Ishikawa (cell line): ENCODE data around the gene COL5A2.

ENCODE experiments used
- CEBPB ChIP-seq: IDR thresholded peaks from 2 replicates; pipeline ENCODE4 v1.6.1; 2012
- TCF12 ChIP-seq: IDR thresholded peaks from 2 replicates; pipeline ENCODE4 v1.6.1; 2012; ENCODE audit warnings: low read depth

- TF ChIP-seq TCF12: no peak
- TF ChIP-seq CEBPB: no peak
Measured at GRCh38 chr2:189214484-189214883, 34.9 kb upstream of the COL5A2 start.
